MCF 10A (cell line): ENCODE results near the gene TIMP1. TPM values are rescaled to one million over a fixed set of nuclear protein-coding genes. Genes with fewer than 3 reads are reported as not detected.

Experiments used
- BruUV-seq: library from RNA; stranded (reverse); fragments of 400-500 nt; replicated peaks from 2 replicates; lab custom pipeline; 2021; lab: Mats Ljungman, UMichigan
- CTCF ChIA-PET: fragments of 300-600 bp; sonication (Branson Sonifier 250); formaldehyde crosslinking; extraction: SDS; loops from one replicate; lab custom pipeline; 2021; ENCODE audit warnings: antibody characterized with exemption, inconsistent platforms; lab: Yijun Ruan, JAX
- POLR2A ChIA-PET: fragments of 300-600, 350-650 bp; sonication (Branson Sonifier 250); formaldehyde crosslinking; extraction: SDS; loops from one replicate; lab custom pipeline; 2020; ENCODE audit warnings: antibody characterized with exemption, inconsistent platforms; lab: Yijun Ruan, JAX
- DNase-seq: peaks from one replicate; pipeline ENCODE4 v3.0.0-alpha.2; 2018; ENCODE audit not compliant: unreplicated experiment
- H3K27ac Mint-ChIP-seq: one replicate; pipeline ENCODE4 v1.8.0; 2022; ENCODE audit warnings: mild to moderate bottlenecking, low read depth, mixed read lengths; ENCODE audit not compliant: unreplicated experiment
- H3K27me3 Mint-ChIP-seq: one replicate; pipeline ENCODE4 v1.8.0; 2022; ENCODE audit warnings: mixed read lengths; ENCODE audit not compliant: insufficient read depth, unreplicated experiment
- H3K36me3 Mint-ChIP-seq: one replicate; pipeline ENCODE4 v1.8.0; 2022; ENCODE audit warnings: mild to moderate bottlenecking, moderate library complexity, mixed read lengths; ENCODE audit not compliant: insufficient read depth, unreplicated experiment
- H3K4me1 Mint-ChIP-seq: one replicate; pipeline ENCODE4 v1.8.0; 2022; ENCODE audit warnings: mixed read lengths; ENCODE audit not compliant: insufficient read depth, unreplicated experiment
- H3K4me3 Mint-ChIP-seq: one replicate; pipeline ENCODE4 v1.8.0; 2022; ENCODE audit warnings: mild to moderate bottlenecking, moderate library complexity, mixed read lengths; ENCODE audit not compliant: unreplicated experiment
- H3K9me3 Mint-ChIP-seq: one replicate; pipeline ENCODE4 v1.8.0; 2022; ENCODE audit warnings: mixed read lengths; ENCODE audit not compliant: unreplicated experiment
- intact Hi-C: fragments of 100-400 bp; cut with micrococcal nuclease; formaldehyde crosslinking; loops from 2 replicates; pipeline ENCODE4 v1.14.1; 2022
- total RNA-seq: library from RNA; stranded (reverse); gene quantifications from 2 replicates; pipeline ENCODE4 v1.2.3, GENCODE V29; 2022
- TF ChIP-seq, protein P1 (sequence below): fragments of 200-600 bp; IDR thresholded peaks from one replicate; pipeline ENCODE4 v1.8.0; 2022; ENCODE audit warnings: antibody characterized with exemption, mild to moderate bottlenecking; ENCODE audit not compliant: unreplicated experiment

TIMP1 gene
- total RNA-seq, 1 experiment from 2014 or later = 647 TPM

DNA sequence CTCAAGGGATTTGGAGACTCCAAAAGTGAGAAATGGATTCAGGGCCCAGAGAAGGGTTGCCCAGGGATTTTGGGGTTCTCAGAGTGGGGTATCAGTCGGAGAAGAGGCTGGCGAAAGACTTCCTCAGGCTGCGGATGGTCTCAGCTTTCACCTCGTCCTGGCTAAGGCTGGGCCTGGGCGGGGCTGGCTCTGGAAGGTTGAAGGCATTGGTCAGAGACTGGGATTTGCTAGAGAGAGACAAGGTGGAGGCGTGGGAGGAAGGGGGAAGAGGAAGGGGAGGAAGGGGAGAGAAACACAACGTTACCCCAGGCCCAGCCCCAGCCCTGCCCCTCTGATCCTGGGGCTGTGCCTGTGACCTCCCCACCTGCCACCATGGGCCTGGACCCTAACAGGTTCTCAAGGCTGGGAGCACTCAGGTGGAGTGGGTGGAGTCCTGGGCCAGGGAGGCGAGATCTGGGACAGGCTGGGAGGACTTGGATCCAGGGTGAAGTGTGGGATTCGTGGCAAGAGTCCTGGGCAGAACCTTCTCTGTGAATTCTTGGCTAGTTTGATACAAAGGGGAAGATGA is 9.4 kb upstream of the TIMP1 start:
- DNase-seq = no peak
- peaks cover 31% of the 10 kb centered on the region for H3K36me3 Mint-ChIP-seq
- BruUV-seq = no TSS peak
- peaks cover 6% of the 10 kb centered on the region for H3K9me3 Mint-ChIP-seq
- ChIA-PET POLR2A (interaction anchor here (1.0 kb wide), 1 partner anchor 9 kb away, joined by 4 read pairs; no protein-coding TSS in a partner anchor), CTCF (no interaction called here)
- TF ChIP-seq, protein P1, sequence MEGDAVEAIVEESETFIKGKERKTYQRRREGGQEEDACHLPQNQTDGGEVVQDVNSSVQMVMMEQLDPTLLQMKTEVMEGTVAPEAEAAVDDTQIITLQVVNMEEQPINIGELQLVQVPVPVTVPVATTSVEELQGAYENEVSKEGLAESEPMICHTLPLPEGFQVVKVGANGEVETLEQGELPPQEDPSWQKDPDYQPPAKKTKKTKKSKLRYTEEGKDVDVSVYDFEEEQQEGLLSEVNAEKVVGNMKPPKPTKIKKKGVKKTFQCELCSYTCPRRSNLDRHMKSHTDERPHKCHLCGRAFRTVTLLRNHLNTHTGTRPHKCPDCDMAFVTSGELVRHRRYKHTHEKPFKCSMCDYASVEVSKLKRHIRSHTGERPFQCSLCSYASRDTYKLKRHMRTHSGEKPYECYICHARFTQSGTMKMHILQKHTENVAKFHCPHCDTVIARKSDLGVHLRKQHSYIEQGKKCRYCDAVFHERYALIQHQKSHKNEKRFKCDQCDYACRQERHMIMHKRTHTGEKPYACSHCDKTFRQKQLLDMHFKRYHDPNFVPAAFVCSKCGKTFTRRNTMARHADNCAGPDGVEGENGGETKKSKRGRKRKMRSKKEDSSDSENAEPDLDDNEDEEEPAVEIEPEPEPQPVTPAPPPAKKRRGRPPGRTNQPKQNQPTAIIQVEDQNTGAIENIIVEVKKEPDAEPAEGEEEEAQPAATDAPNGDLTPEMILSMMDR = no peak
- no peaks in the 10 kb centered on the region for H3K27me3 Mint-ChIP-seq
- peak overlapping the region; percentile 42 for H3K4me3 Mint-ChIP-seq
- H3K27ac Mint-ChIP-seq = no peak overlapping the region
- H3K4me1 Mint-ChIP-seq = peaks cover 7% of the 10 kb centered on the region
- intact Hi-C loops = no loop called here

GRCh38 chrX:47573341-47574075 is 8.7 kb upstream of the TIMP1 start:
- DNase-seq = peak; percentile 75
- CTCF ChIA-PET = interaction anchor here (0.7 kb wide), 1 partner anchor 49 kb away, joined by 4 read pairs; no protein-coding TSS in a partner anchor
- Mint-ChIP-seq H3K36me3 (peaks cover 30% of the 10 kb centered on the region), H3K4me1 (peaks cover 7% of the 10 kb centered on the region), H3K27ac (no peak overlapping the region), H3K9me3 (peaks cover 6% of the 10 kb centered on the region), H3K27me3 (no peaks in the 10 kb centered on the region), H3K4me3 (peak overlapping the region; percentile 42)
- intact Hi-C loops = no loop called here
- TF ChIP-seq, protein P1 = no peak
- BruUV-seq = no TSS peak
- POLR2A ChIA-PET = interaction anchor here (1.0 kb wide), 1 partner anchor 8 kb away, joined by 4 read pairs; no protein-coding TSS in a partner anchor

DNA sequence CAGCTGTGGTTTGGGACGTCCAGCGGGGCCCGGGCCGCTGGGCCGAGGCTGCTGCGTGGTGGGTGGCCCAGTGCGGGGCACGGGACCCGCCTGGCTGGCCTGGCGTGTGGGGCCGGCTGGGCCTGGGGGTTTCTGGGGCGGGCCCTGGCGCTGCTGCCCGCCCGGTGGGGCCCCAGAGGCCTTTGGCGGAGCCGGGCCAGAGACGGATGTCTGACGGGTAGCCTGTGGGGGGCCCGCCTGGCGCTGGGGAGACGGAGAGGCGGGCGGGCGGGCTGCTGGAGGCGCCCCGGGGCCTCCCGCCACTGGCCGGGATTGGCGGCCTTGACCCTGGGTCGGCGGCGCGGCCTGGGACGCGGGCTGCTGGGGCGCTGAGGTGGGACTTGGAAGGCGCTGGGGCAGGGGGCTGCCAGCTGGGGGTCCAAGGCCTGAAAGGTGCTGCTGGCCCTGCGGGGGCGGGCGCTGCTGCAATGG is 8.1 kb upstream of the TIMP1 start:
- Mint-ChIP-seq H3K27me3 (no peaks in the 10 kb centered on the region), H3K36me3 (peaks cover 32% of the 10 kb centered on the region), H3K9me3 (peaks cover 6% of the 10 kb centered on the region), H3K27ac (no peak overlapping the region), H3K4me3 (peak overlapping the region; percentile 42), H3K4me1 (peaks cover 8% of the 10 kb centered on the region)
- POLR2A ChIA-PET = no interaction called here
- CTCF ChIA-PET = interaction anchor here (0.7 kb wide), 1 partner anchor 49 kb away, joined by 4 read pairs; no protein-coding TSS in a partner anchor
- no peak for DNase-seq
- intact Hi-C loops = no loop called here
- no TSS peak for BruUV-seq
- TF ChIP-seq, protein P1 = no peak

DNA sequence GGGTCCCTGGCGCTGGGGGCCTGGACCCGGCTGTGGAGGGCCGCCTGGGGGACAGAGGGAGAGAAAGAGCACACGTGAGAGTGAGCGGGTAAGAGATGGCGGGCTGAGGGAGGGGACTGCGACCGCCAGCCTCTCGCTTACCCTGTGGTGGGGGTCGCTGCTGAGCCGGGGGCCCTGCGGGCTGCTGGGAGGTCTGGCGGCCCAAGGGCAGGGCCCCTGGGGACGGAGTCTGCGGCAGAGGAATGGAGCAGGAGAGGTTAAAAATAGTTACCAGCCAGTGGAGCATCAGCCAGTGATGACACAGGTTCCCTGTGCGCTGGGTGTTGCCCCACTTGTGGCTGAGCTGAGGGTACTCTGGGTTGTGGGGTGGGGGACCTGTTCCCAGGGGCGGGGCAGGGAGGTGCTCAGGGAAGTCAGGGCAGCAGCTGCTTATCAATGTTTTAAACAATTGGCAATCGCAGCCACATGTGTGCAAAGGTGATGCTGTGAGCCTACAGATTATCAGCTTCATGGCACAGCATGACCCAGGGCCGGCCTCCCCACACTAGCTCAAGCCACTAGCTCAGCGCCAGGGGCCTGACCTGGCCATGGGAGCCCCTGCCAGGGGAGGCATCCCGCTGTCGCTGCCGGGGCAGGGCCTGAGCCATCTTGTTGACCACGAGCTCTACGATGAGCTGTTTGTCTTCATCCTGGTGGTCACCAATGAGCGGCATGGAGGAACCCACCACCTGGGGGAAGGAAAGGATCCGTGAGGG is 7.5 kb upstream of the TIMP1 start:
- no TSS peak for BruUV-seq
- Mint-ChIP-seq H3K4me1 (peaks cover 14% of the 10 kb centered on the region), H3K36me3 (peaks cover 36% of the 10 kb centered on the region), H3K27me3 (no peaks in the 10 kb centered on the region), H3K4me3 (no peak overlapping the region), H3K27ac (no peak overlapping the region), H3K9me3 (peaks cover 6% of the 10 kb centered on the region)
- TF ChIP-seq, protein P1 = no peak
- intact Hi-C loops = no loop called here
- ChIA-PET POLR2A (no interaction called here), CTCF (no interaction called here)
- DNase-seq = no peak
